ENCODE measurements around the gene DAAM2.

GRCh38 chr6:39902786-39903465 lies 110.8 kb downstream of the DAAM2 start:
- TF ChIP-seq CTCF (IDR thresholded peaks at IDR 0.05): no peak
- TF ChIP-seq EP300 (IDR thresholded peaks at IDR 0.05): no peak
- no peak for TF ChIP-seq POLR2AphosphoS5 (IDR thresholded peaks at IDR 0.05)
- TF ChIP-seq POLR2A (IDR thresholded peaks at IDR 0.05): no peak
